Peyer's patch (tissue), 4 donors: ENCODE results near the gene DOLK.

Experiments used
- CTCF ChIP-seq, 6 experiments: fragments of 450-650 bp in 4 of 6; fragments of 200-600 bp in 2 of 6; sonication (generic) in 1 of 6; IDR thresholded peaks; one replicate each; pipeline ENCODE4 v1.5.1; 2017 to 2019; ENCODE audit warnings: antibody characterized with exemption in 6 of 6, mild to moderate bottlenecking in 3 of 6, moderate library complexity in 1 of 6
- POLR2A ChIP-seq, 2 donors: fragments of 450-650 bp; IDR thresholded peaks; one replicate each; pipeline ENCODE4 v1.5.1; 2017; ENCODE audit warnings: antibody characterized with exemption in 2 of 2, mild to moderate bottlenecking in 2 of 2, moderate library complexity in 2 of 2

GRCh38 chr9:128912270-128912853 lies 35.0 kb downstream of the DOLK start:
- no peak for TF ChIP-seq CTCF (IDR thresholded peaks at IDR 0.05)
- no peak for TF ChIP-seq POLR2A (IDR thresholded peaks at IDR 0.05)
